Ectodermal cell (in vitro differentiated cells): ENCODE data around the gene ZPBP2.
"Not testable (repeated sequence)": the region's sequence is repeated elsewhere in the genome, so short reads cannot be mapped to it uniquely, and the experiment has no call there.

Experiments
- H3K27ac ChIP-seq: 2 replicates; pipeline ENCODE4 v1.7.0; 2013; ENCODE audit warnings: mild to moderate bottlenecking, low read depth, low read length; ENCODE audit not compliant: insufficient read depth, poor library complexity, severe bottlenecking
- H3K27me3 ChIP-seq: 2 replicates; pipeline ENCODE4 v1.7.0; 2013; ENCODE audit warnings: mild to moderate bottlenecking, low read length; ENCODE audit not compliant: insufficient read depth, control insufficient read depth, poor library complexity, severe bottlenecking
- H3K36me3 ChIP-seq: one replicate; pipeline ENCODE4 v1.7.0; 2013; ENCODE audit warnings: low read length; ENCODE audit not compliant: control insufficient read depth, insufficient read depth
- H3K4me1 ChIP-seq: one replicate; pipeline ENCODE4 v1.7.0; 2013; ENCODE audit warnings: low read length; ENCODE audit not compliant: control insufficient read depth, insufficient read depth
- H3K4me3 ChIP-seq: 2 replicates; pipeline ENCODE4 v1.7.0; 2013; ENCODE audit warnings: low read depth, low read length, control low read depth; ENCODE audit not compliant: insufficient read depth
- H3K9me3 ChIP-seq: 2 replicates; pipeline ENCODE4 v1.7.0; 2013; ENCODE audit warnings: mild to moderate bottlenecking, low read length, moderate library complexity; ENCODE audit not compliant: control insufficient read depth
- WGBS, 2 experiments: methylation state at CpG; one replicate each; pipeline ENCODE4 v1.1.7; 2013; ENCODE audit warnings: missing lambda C conversion rate in 2 of 2; 5-methylcytosine and 5-hydroxymethylcytosine counted together

ZPBP2 gene

DNA sequence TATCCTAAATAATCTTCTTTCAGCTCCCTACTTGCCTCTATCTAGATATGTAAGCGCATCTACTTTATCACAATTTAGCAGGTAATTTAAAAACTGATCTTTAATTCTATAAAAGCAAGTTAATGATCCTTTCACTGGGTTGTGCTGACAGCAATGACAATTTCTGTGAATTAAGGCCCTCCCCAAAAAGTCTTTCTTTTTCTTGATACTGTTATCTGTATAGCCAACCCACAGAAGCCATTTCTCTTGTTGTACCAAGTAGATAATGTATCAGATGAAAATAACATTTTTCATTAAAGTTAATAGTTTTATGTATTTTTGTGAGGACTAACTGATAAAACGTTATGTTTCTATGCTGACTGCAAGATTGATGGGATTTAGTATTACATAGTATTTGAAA, 3.8 kb downstream of the ZPBP2 start:
- H3K9me3 ChIP-seq: no peaks in the 10 kb centered on the region
- H3K27me3 ChIP-seq: peaks cover 4% of the 10 kb centered on the region
- no peaks in the 10 kb centered on the region for H3K4me1 ChIP-seq
- H3K27ac ChIP-seq: no peak overlapping the region
- no peaks in the 10 kb centered on the region for H3K36me3 ChIP-seq
- WGBS, 2 experiments: 90 to 92% methylated on average over 2 of the region's 2 CpGs
- no peak overlapping the region for H3K4me3 ChIP-seq

DNA sequence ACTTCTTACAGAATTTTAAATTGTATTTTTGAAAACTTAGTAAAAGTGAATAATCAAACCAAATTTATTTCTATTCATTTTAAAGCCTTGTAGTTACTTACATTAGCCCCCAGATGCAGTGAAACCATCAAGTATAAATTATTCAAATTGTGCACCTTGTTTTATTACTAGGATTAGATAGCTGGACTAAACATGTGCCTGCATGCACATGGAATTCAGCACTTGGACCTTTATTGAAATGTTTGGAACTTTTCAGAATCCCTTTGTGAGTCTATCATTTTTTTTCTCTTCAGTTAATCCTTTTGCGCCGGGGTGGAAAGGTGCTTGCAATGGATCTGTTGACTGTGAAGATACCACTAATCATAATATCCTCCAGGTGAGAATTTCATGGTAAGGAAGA, 4.7 kb downstream of the ZPBP2 start:
- no peaks in the 10 kb centered on the region for H3K36me3 ChIP-seq
- no peak overlapping the region for H3K4me3 ChIP-seq
- no peak overlapping the region for H3K27ac ChIP-seq
- H3K4me1 ChIP-seq: no peaks in the 10 kb centered on the region
- no peaks in the 10 kb centered on the region for H3K27me3 ChIP-seq
- H3K9me3 ChIP-seq: no peaks in the 10 kb centered on the region
- 100% methylated on average over 2 of the region's 2 CpGs; no CpG with 5 or more reads in 1 of the 2 experiments for WGBS, 2 experiments

GRCh38 chr17:39886102-39886501, 18.1 kb downstream of the ZPBP2 start:
- WGBS, 2 experiments: 79 to 86% methylated on average over 4 to 5 of the region's 5 CpGs

GRCh38 chr17:39887078-39887477, 19.1 kb downstream of the ZPBP2 start:
- H3K27me3 ChIP-seq: no peaks in the 10 kb centered on the region
- no peaks in the 10 kb centered on the region for H3K36me3 ChIP-seq
- no peak overlapping the region for H3K4me3 ChIP-seq
- no peaks in the 10 kb centered on the region for H3K9me3 ChIP-seq
- H3K27ac ChIP-seq: no peak overlapping the region
- no peaks in the 10 kb centered on the region for H3K4me1 ChIP-seq

More at GRCh38 chr17:39886102-39886501, 18.1 kb downstream of the ZPBP2 start:
- H3K9me3 ChIP-seq, H3K27me3 ChIP-seq, H3K4me3 ChIP-seq, H3K27ac ChIP-seq, H3K36me3 ChIP-seq, H3K4me1 ChIP-seq: not testable (repeated sequence)

DNA sequence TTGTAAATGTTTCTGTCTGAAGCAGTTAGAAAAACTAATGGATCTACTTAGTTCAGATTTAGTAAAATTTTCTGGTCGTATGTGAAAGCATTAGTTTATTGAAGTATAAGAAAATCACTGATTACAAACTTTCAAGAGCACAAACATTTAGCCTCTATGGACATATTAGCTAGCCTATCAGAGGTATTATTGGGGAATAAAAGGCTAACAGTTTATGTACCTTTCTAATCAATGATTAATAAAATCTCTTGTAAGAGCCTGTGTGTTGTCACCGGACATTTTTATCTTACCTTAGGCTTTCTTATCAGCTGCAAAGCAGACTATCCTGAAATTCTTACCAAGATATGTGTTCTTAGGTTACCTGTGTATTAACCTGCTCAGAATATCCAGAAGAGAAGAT, 21.2 kb downstream of the ZPBP2 start:
- Histone ChIP-seq H3K27ac (no peak overlapping the region), H3K9me3 (no peaks in the 10 kb centered on the region), H3K36me3 (no peaks in the 10 kb centered on the region), H3K4me1 (no peaks in the 10 kb centered on the region), H3K4me3 (no peak overlapping the region), H3K27me3 (no peaks in the 10 kb centered on the region)
- WGBS, 2 experiments: 64 to 80% methylated on average over 1 to 2 of the region's 2 CpGs

DNA sequence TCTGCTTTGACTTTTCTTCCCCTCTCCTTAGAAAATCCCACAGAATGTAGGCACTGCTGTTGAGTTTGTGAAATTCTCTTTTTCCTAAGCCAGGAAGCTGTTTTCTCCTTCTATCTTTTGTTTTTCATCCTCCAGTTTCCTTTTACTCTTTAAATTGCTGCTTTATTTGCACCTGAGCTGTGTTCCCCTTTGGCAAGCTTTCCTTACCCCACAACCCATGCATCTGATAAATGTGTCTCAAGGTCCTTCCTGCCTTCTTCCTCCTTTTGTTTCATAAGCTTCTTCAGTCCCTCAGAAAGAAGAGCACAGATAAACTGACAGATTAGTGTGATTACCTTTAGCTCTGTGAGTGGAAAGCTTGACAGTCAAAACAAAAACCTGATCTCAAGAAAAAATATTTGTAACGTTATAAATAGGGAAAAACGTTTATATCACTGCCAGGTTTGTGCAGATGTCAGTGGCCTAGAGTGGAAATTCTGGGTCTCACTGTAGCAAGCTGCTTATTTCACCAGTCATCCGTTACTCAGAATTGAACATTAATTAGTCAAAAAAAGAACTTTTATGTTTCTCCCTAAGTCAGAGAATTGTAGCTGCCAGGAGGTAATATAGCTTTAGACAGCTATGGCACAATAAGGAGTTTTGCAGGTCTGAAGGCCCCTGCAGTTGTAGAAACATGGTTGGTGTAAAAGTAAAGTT, 26.8 kb downstream of the ZPBP2 start:
- WGBS, 2 experiments: 83 to 92% methylated on average over 2 to 3 of the region's 3 CpGs
- Histone ChIP-seq H3K4me3 (no peak overlapping the region), H3K36me3 (no peaks in the 10 kb centered on the region), H3K9me3 (no peaks in the 10 kb centered on the region), H3K4me1 (no peaks in the 10 kb centered on the region), H3K27me3 (no peaks in the 10 kb centered on the region), H3K27ac (no peak overlapping the region)

DNA sequence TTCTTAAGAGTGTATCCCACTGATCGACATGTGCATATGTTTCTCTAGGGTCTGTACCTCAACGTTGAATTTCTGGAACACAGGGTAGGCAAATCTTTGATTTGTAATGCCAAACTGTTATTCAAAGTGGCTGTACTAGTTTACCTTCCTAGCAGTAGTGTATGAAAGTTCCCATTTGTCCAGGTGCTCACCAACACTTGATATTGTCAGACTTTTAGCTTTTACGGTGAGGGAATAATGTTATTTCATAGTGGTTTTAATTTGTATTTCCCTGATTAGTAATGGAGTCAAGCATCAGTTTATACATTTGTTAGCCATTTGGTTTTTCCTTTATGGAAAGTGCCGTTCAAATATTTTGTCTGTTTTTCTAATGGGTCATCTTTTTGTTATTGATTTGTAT, 30.1 kb downstream of the ZPBP2 start:
- Histone ChIP-seq H3K4me3 (no peak overlapping the region), H3K27ac (no peak overlapping the region), H3K27me3 (no peaks in the 10 kb centered on the region), H3K36me3 (no peaks in the 10 kb centered on the region), H3K9me3 (no peaks in the 10 kb centered on the region), H3K4me1 (no peaks in the 10 kb centered on the region)
- 91 to 97% methylated on average over 4 of the region's 4 CpGs for WGBS, 2 experiments

DNA sequence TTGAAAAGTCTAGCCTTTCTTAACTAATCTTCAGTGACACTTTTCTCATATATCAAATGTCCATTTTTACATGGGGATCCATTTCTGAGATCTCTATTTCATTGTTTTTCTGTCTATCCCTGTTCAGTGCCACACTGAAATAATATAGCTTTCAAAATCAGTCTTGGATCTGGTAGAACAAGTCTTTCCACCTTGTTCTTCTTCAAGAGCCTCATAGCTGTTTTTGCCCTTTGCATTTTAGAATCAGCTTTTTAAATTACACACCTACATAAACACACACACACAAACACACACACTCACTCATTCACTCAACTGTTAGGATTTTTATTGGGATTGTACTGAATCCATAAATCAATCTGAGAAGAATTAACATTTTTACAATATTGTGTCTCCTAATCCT, 31.2 kb downstream of the ZPBP2 start:
- Histone ChIP-seq H3K4me1 (no peaks in the 10 kb centered on the region), H3K4me3 (no peak overlapping the region), H3K9me3 (no peaks in the 10 kb centered on the region), H3K27me3 (no peaks in the 10 kb centered on the region), H3K27ac (no peak overlapping the region), H3K36me3 (no peaks in the 10 kb centered on the region)

DNA sequence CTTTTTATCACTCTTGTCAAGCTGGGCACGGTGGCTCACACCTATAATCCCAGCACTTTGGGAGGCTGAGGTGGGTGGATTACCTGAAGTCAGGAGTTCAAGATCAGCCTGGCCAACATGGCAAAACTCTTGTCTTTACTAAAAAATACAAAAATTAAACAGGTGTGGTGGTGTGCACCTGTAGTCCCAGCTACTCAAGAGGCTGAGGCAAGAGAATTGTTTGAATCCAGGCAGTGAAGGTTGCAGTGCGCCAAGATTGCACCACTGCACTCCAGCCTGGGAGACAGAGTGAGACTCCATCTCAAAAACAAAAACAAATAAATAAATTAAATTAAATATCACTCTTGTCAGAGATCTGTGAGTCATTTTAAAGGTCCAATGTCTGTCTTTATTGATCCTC, 34.0 kb downstream of the ZPBP2 start:
- not testable (repeated sequence) for H3K36me3 ChIP-seq, H3K4me3 ChIP-seq, H3K4me1 ChIP-seq, H3K9me3 ChIP-seq, H3K27ac ChIP-seq, H3K27me3 ChIP-seq
- WGBS, 2 experiments: 87 to 97% methylated on average over 2 of the region's 2 CpGs

DNA sequence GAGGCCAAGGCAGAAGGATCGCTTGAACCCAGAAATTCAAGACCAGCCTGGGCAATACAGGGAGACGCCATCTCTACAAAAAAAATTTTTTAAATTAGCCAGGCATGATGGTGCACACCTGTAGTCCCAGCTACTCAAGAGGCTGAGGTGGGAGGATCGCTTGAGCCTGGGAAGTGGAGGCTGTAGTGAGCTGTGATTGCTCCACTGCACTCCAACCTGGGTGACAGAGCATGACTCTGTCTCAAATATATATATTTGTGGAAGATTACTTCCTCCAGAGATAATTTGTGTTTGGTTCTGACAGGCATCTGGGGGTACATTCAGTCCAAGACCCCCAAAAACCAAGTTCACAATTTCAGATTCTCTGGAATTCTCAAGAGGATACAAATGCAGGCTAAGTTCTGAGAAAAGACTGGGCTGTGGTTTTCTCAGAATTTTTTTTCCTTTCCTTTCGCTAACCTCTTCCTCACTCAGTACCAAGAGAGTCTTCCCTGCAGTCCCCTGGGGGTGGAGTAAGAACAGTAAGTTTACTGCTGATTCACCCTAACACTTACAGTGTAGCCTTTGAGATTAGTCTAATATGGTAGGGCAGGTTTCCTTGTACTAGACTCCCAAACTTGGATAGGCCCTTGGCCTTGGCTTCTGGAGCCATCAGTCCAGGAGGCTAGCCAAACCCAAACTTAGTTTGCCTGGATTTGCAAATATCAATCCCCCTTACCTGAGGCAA, 35.3 kb downstream of the ZPBP2 start:
- H3K4me1 ChIP-seq: no peaks in the 10 kb centered on the region
- H3K36me3 ChIP-seq: no peaks in the 10 kb centered on the region
- WGBS, 2 experiments: 91 to 93% methylated on average over 3 to 4 of the region's 4 CpGs
- no peaks in the 10 kb centered on the region for H3K9me3 ChIP-seq
- no peak overlapping the region for H3K4me3 ChIP-seq
- H3K27me3 ChIP-seq: no peaks in the 10 kb centered on the region
- H3K27ac ChIP-seq: no peak overlapping the region
